HepG2 (cell line): Measurements from ENCODE around the gene SPAG9. TPM values are rescaled to one million over a fixed set of nuclear protein-coding genes. Genes with fewer than 3 reads are reported as not detected.

Experiments
- ARID5B ChIP-seq: IDR thresholded peaks from 2 replicates; pipeline ENCODE4 v1.4.0; 2020; ENCODE audit warnings: mild to moderate bottlenecking, missing genetic modification reagents
- E2F5 ChIP-seq: sonication (generic); formaldehyde crosslinking; conservative IDR thresholded peaks from 2 replicates; pipeline ENCODE4 v1.4.0; 2020; ENCODE audit warnings: missing genetic modification reagents
- SAP130 ChIP-seq: IDR thresholded peaks from 2 replicates; pipeline ENCODE4 v1.6.1; 2016; ENCODE audit warnings: low read depth
- SNAI1 ChIP-seq: sonication (generic); formaldehyde crosslinking; IDR thresholded peaks from 2 replicates; pipeline ENCODE4 v1.5.0; 2020; ENCODE audit warnings: mild to moderate bottlenecking, missing genetic modification reagents, borderline replicate concordance
- THAP9 ChIP-seq: sonication (generic); formaldehyde crosslinking; IDR thresholded peaks from 2 replicates; pipeline ENCODE4; 2020; ENCODE audit warnings: missing genetic modification reagents, mild to moderate bottlenecking, borderline replicate concordance
- ZBTB38 ChIP-seq: sonication (generic); formaldehyde crosslinking; IDR thresholded peaks from 2 replicates; pipeline ENCODE4 v1.5.1; 2020; ENCODE audit warnings: mild to moderate bottlenecking, missing genetic modification reagents
- ZNF138 ChIP-seq: sonication (generic); formaldehyde crosslinking; IDR thresholded peaks from 2 replicates; pipeline ENCODE4 v1.5.0; 2020; ENCODE audit warnings: mild to moderate bottlenecking, low read depth, missing genetic modification reagents
- ZNF235 ChIP-seq: sonication (generic); formaldehyde crosslinking; IDR thresholded peaks from 2 replicates; pipeline ENCODE4 v1.8.1; 2023; ENCODE audit warnings: mild to moderate bottlenecking, missing genetic modification reagents, borderline replicate concordance
- ZNF280B ChIP-seq: sonication (generic); formaldehyde crosslinking; IDR thresholded peaks from 2 replicates; pipeline ENCODE4 v1.5.0; 2020; ENCODE audit warnings: missing genetic modification reagents, mild to moderate bottlenecking, borderline replicate concordance
- polyA plus RNA-seq, 8 experiments: library from polyadenylated mRNA; depleted of rRNA in 3 of 8; stranded (reverse) in 7 of 8; unstranded in 1 of 8; fragments of >200 nt; fragmentation: Illumina TruSeq in 4 of 8; extraction: Trizol in 4 of 8; gene quantifications; 2 replicates each; pipeline versions ENCODE4 v1.2.1 to v1.2.3, GENCODE V29; 2011 to 2016; ENCODE audit warnings: low read depth in 4 of 8, missing spikeins in 1 of 8, mixed read lengths in 1 of 8; ENCODE audit not compliant: insufficient read depth in 1 of 8
- total RNA-seq, 5 experiments: library from RNA; depleted of rRNA; stranded (reverse); fragments of >200 nt; fragmentation: Illumina TruSeq; extraction: Trizol; gene quantifications; 2 replicates each; pipeline ENCODE4 v1.2.3, GENCODE V29; 2016; ENCODE audit warnings: low read depth in 1 of 5
- TF ChIP-seq, protein P1 (sequence below): sonication (generic); formaldehyde crosslinking; IDR thresholded peaks from 2 replicates; pipeline ENCODE4 v1.5.1; 2020; ENCODE audit warnings: mild to moderate bottlenecking, missing genetic modification reagents, moderate library complexity
- TF ChIP-seq, protein P2 (sequence below): IDR thresholded peaks from 2 replicates; pipeline ENCODE4 v1.6.1; 2012; ENCODE audit warnings: inconsistent platforms

The SPAG9 gene
- total and polyA plus RNA-seq, 2 of the 13 experiments (the other 11 are each of a cell fraction or from before 2014, with no cell fraction given), result 43.2 to 78.6 TPM

- peak; percentile 27; the same call in 1 of the 2 replicates for TF ChIP-seq SAP130 (CRISPR knock-in tag)
- peak; percentile 100 for TF ChIP-seq ZBTB38 (CRISPR knock-in tag)
- TF ChIP-seq ARID5B, result peak; percentile 14; the same call in 1 of the 2 replicates
- TF ChIP-seq, protein P1, sequence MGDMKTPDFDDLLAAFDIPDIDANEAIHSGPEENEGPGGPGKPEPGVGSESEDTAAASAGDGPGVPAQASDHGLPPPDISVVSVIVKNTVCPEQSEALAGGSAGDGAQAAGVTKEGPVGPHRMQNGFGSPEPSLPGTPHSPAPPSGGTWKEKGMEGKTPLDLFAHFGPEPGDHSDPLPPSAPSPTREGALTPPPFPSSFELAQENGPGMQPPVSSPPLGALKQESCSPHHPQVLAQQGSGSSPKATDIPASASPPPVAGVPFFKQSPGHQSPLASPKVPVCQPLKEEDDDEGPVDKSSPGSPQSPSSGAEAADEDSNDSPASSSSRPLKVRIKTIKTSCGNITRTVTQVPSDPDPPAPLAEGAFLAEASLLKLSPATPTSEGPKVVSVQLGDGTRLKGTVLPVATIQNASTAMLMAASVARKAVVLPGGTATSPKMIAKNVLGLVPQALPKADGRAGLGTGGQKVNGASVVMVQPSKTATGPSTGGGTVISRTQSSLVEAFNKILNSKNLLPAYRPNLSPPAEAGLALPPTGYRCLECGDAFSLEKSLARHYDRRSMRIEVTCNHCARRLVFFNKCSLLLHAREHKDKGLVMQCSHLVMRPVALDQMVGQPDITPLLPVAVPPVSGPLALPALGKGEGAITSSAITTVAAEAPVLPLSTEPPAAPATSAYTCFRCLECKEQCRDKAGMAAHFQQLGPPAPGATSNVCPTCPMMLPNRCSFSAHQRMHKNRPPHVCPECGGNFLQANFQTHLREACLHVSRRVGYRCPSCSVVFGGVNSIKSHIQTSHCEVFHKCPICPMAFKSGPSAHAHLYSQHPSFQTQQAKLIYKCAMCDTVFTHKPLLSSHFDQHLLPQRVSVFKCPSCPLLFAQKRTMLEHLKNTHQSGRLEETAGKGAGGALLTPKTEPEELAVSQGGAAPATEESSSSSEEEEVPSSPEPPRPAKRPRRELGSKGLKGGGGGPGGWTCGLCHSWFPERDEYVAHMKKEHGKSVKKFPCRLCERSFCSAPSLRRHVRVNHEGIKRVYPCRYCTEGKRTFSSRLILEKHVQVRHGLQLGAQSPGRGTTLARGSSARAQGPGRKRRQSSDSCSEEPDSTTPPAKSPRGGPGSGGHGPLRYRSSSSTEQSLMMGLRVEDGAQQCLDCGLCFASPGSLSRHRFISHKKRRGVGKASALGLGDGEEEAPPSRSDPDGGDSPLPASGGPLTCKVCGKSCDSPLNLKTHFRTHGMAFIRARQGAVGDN (CRISPR knock-in tag), result peak; percentile 91
- TF ChIP-seq E2F5 (CRISPR knock-in tag), result no peak
- TF ChIP-seq, protein P2, sequence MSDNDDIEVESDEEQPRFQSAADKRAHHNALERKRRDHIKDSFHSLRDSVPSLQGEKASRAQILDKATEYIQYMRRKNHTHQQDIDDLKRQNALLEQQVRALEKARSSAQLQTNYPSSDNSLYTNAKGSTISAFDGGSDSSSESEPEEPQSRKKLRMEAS, result peak; percentile 59
- TF ChIP-seq ZNF280B (CRISPR knock-in tag), result 0 out of 2 replicates have a peak, but pooled peaks have one; percentile 11
- TF ChIP-seq THAP9 (CRISPR knock-in tag), result peak; percentile 40; the same call in 1 of the 2 replicates
- no peak for TF ChIP-seq SNAI1 (CRISPR knock-in tag)
- no peak for TF ChIP-seq ZNF138 (CRISPR knock-in tag)
- no peak for TF ChIP-seq ZNF235 (CRISPR knock-in tag)
Observed at GRCh38 chr17:50953831-50954601, 166.7 kb downstream of the SPAG9 start (continued).
